Mucosa of descending colon (tissue), 3 donors: Measurements from ENCODE around the gene TKT. TPM values are rescaled to one million over a fixed set of nuclear protein-coding genes. Genes with fewer than 3 reads are reported as not detected.
A peak's percentile ranks its signal among the peaks of the same experiment; 100 is the strongest.

Experiments
- ATAC-seq: fragments of 200-7000 bp; cut with Tn5 transposase; one replicate; pipeline ENCODE4 v1.9.1; 2020; ENCODE audit warnings: mild to moderate bottlenecking, moderate library complexity
- DNase-seq, 3 donors: peaks; one replicate each; pipeline ENCODE4 v3.0.0-alpha.2; 2020
- H3K36me3 ChIP-seq: fragments of 200-600 bp; one replicate; pipeline ENCODE4 v1.8.0; 2021; ENCODE audit warnings: low read depth, mild to moderate bottlenecking
- H3K4me1 ChIP-seq: fragments of 200-600 bp; one replicate; pipeline ENCODE4 v1.8.0; 2021; ENCODE audit warnings: low read depth, mild to moderate bottlenecking
- H3K4me3 ChIP-seq: fragments of 200-600 bp; one replicate; pipeline ENCODE4 v1.8.0; 2021; ENCODE audit warnings: mild to moderate bottlenecking
- H3K9me3 ChIP-seq: fragments of 200-600 bp; one replicate; pipeline ENCODE4 v1.8.0; 2021; ENCODE audit warnings: mild to moderate bottlenecking
- CTCF ChIP-seq: fragments of 200-600 bp; IDR thresholded peaks from one replicate; pipeline ENCODE4 v1.8.0; 2022; ENCODE audit warnings: antibody characterized with exemption, mild to moderate bottlenecking
- intact Hi-C, 2 donors: fragments of 100-400 bp; cut with DNase I in 1 of 2; cut with micrococcal nuclease in 1 of 2; formaldehyde crosslinking; loops; one replicate each; pipeline versions ENCODE4 v1.11.0 to v1.11.1; 2022; cut with DNase I, micrococcal nuclease
- total RNA-seq, 3 donors: library from RNA; stranded (reverse); fragmentation: NEBNext Ultra II Directional in 2 of 3; extraction: Animal tissue kit (Norgen Biotek cat#: 25700) in 2 of 3; gene quantifications; one replicate each; pipeline versions ENCODE4 v1.2.1 to v1.2.4, GENCODE V29; 2021 to 2023
- donor health status: DM: no; HTN: no; CAD: no; lungs with moderate emphysema.
- donor health status: DM: no; HTN: no; CAD: no.
- donor health status: DM: no; HTN: yes; CAD: no.

The TKT gene
- total RNA-seq, 3 donors from 2014 or later = 180 to 260 (median 226) TPM

- no peak for ATAC-seq
- Histone ChIP-seq H3K4me1 (no peaks in the 10 kb centered on the region), H3K9me3 (no peaks in the 10 kb centered on the region), H3K36me3 (peaks cover 8% of the 10 kb centered on the region), H3K4me3 (no peak overlapping the region)
- peak in 2 of 3 donors; percentile 23 to 45 for DNase-seq
- intact Hi-C loops = loop anchor here in 1 of 2 donors (5.0 kb wide), 1 partner anchor 64 kb away; no protein-coding TSS in a partner anchor
- no peak for TF ChIP-seq CTCF
These were observed 69.9 kb downstream of the TKT start for GRCh38 chr3:53185761-53186465.

GRCh38 chr3:53184701-53185100 lies 71.1 kb downstream of the TKT start:
- Histone ChIP-seq H3K36me3 (peaks cover 8% of the 10 kb centered on the region), H3K4me3 (no peak overlapping the region), H3K4me1 (no peaks in the 10 kb centered on the region), H3K9me3 (no peaks in the 10 kb centered on the region)
- intact Hi-C loops = loop anchor here in 1 of 2 donors (5.0 kb wide), 1 partner anchor 62 kb away; no protein-coding TSS in a partner anchor
- ATAC-seq (no peak), DNase-seq (peak in 1 of 3 donors; percentile 5)
- no peak for TF ChIP-seq CTCF

GRCh38 chr3:53183514-53183913 lies 72.3 kb downstream of the TKT start:
- ATAC-seq = no peak
- intact Hi-C loops = no loop called here
- H3K4me3 ChIP-seq = no peak overlapping the region
- no peaks in the 10 kb centered on the region for H3K4me1 ChIP-seq
- peak in 1 of 3 donors; percentile 23 for DNase-seq
- H3K36me3 ChIP-seq = peaks cover 8% of the 10 kb centered on the region
- TF ChIP-seq CTCF = no peak
- no peaks in the 10 kb centered on the region for H3K9me3 ChIP-seq

GRCh38 chr3:53182764-53183355 lies 73.0 kb downstream of the TKT start:
- ATAC-seq (no peak), DNase-seq (no peak)
- Histone ChIP-seq H3K9me3 (no peaks in the 10 kb centered on the region), H3K4me1 (no peaks in the 10 kb centered on the region), H3K36me3 (peaks cover 8% of the 10 kb centered on the region), H3K4me3 (no peak overlapping the region)
- TF ChIP-seq CTCF = no peak
- intact Hi-C loops = no loop called here

GRCh38 chr3:53181528-53181927 lies 74.3 kb downstream of the TKT start:
- ATAC-seq (no peak), DNase-seq (no peak)
- no peak for TF ChIP-seq CTCF
- no peaks in the 10 kb centered on the region for H3K9me3 ChIP-seq
- peaks cover 8% of the 10 kb centered on the region for H3K36me3 ChIP-seq
- H3K4me1 ChIP-seq = no peaks in the 10 kb centered on the region
- no peak overlapping the region for H3K4me3 ChIP-seq
- intact Hi-C loops = no loop called here
